Measurements from ENCODE around the gene FAM107B.

FAM107B gene

GRCh38 chr10:14519785-14520184 is 254.9 kb downstream of the FAM107B start:
- TF ChIP-seq PATZ1 (CRISPR knock-in tag; IDR thresholded peaks at IDR 0.05; ENCODE audit: borderline replicate concordance) (no peak), BACH2 (CRISPR knock-in tag; IDR thresholded peaks at IDR 0.05; ENCODE audit: borderline replicate concordance) (no peak), ESRRG (CRISPR knock-in tag; IDR thresholded peaks at IDR 0.05) (no peak), RARB (CRISPR knock-in tag; IDR thresholded peaks at IDR 0.05) (no peak), ZNF8 (CRISPR knock-in tag; IDR thresholded peaks at IDR 0.05) (no peak), TCF4 (CRISPR knock-in tag; IDR thresholded peaks at IDR 0.05; ENCODE audit: borderline replicate concordance) (no peak), ISL1 (CRISPR knock-in tag; IDR thresholded peaks at IDR 0.05) (no peak), CREB5 (CRISPR knock-in tag; IDR thresholded peaks at IDR 0.05; ENCODE audit: low read depth) (no peak), ZFP3 (CRISPR knock-in tag; IDR thresholded peaks at IDR 0.05) (no peak), TOX (CRISPR knock-in tag; IDR thresholded peaks at IDR 0.05; ENCODE audit: borderline replicate concordance) (no peak)
- no peak for ATAC-seq

- no peak for ATAC-seq
- TF ChIP-seq ZNF70 (CRISPR knock-in tag; IDR thresholded peaks at IDR 0.05) (no peak), ZFP3 (CRISPR knock-in tag; IDR thresholded peaks at IDR 0.05) (no peak), GLIS3 (CRISPR knock-in tag; IDR thresholded peaks at IDR 0.05) (no peak)
Observed at GRCh38 chr10:14518149-14518548, 256.5 kb downstream of the FAM107B start.

- no peak for ATAC-seq
- TF ChIP-seq TOX (CRISPR knock-in tag; IDR thresholded peaks at IDR 0.05; ENCODE audit: borderline replicate concordance) (no peak), BACH2 (CRISPR knock-in tag; IDR thresholded peaks at IDR 0.05; ENCODE audit: borderline replicate concordance) (no peak), CREB5 (CRISPR knock-in tag; IDR thresholded peaks at IDR 0.05; ENCODE audit: low read depth) (no peak), ZC3H10 (CRISPR knock-in tag; IDR thresholded peaks at IDR 0.05) (no peak), GLIS3 (CRISPR knock-in tag; IDR thresholded peaks at IDR 0.05) (no peak), CSDC2 (CRISPR knock-in tag; IDR thresholded peaks at IDR 0.05) (no peak), TCF4 (CRISPR knock-in tag; IDR thresholded peaks at IDR 0.05; ENCODE audit: borderline replicate concordance) (no peak), ZNF565 (CRISPR knock-in tag; conservative IDR thresholded peaks at IDR 0.05; ENCODE audit: low read depth) (no peak), POU6F1 (CRISPR knock-in tag; IDR thresholded peaks at IDR 0.05; ENCODE audit: borderline replicate concordance, low read depth) (no peak), ZNF70 (CRISPR knock-in tag; IDR thresholded peaks at IDR 0.05) (no peak), PPARA (CRISPR knock-in tag; IDR thresholded peaks at IDR 0.05; ENCODE audit: borderline replicate concordance) (no peak), ZFP3 (CRISPR knock-in tag; IDR thresholded peaks at IDR 0.05) (no peak), ARNTL (CRISPR knock-in tag; IDR thresholded peaks at IDR 0.05; ENCODE audit: borderline replicate concordance, low read depth) (no peak)
Observed at GRCh38 chr10:14513123-14513522, 261.6 kb downstream of the FAM107B start.

- no peak for ATAC-seq
- no peak for TF ChIP-seq ZNF565 (CRISPR knock-in tag; conservative IDR thresholded peaks at IDR 0.05; ENCODE audit: low read depth)
- TF ChIP-seq ZNF70 (CRISPR knock-in tag; IDR thresholded peaks at IDR 0.05), result no peak
- TF ChIP-seq SNAI2 (CRISPR knock-in tag; IDR thresholded peaks at IDR 0.05), result no peak
- TF ChIP-seq CSDC2 (CRISPR knock-in tag; IDR thresholded peaks at IDR 0.05), result no peak
- no peak for TF ChIP-seq ZFP3 (CRISPR knock-in tag; IDR thresholded peaks at IDR 0.05)
- TF ChIP-seq ISL1 (CRISPR knock-in tag; IDR thresholded peaks at IDR 0.05), result no peak
- no peak for TF ChIP-seq ZNF8 (CRISPR knock-in tag; IDR thresholded peaks at IDR 0.05)
- no peak for TF ChIP-seq PPARA (CRISPR knock-in tag; IDR thresholded peaks at IDR 0.05; ENCODE audit: borderline replicate concordance)
- TF ChIP-seq TCF4 (CRISPR knock-in tag; IDR thresholded peaks at IDR 0.05; ENCODE audit: borderline replicate concordance), result no peak
- TF ChIP-seq PATZ1 (CRISPR knock-in tag; IDR thresholded peaks at IDR 0.05; ENCODE audit: borderline replicate concordance), result no peak
- TF ChIP-seq OSR1 (CRISPR knock-in tag; IDR thresholded peaks at IDR 0.05), result no peak
- no peak for TF ChIP-seq POU6F1 (CRISPR knock-in tag; IDR thresholded peaks at IDR 0.05; ENCODE audit: borderline replicate concordance, low read depth)
- no peak for TF ChIP-seq CSRNP3 (CRISPR knock-in tag; IDR thresholded peaks at IDR 0.05)
- no peak for TF ChIP-seq GLIS3 (CRISPR knock-in tag; IDR thresholded peaks at IDR 0.05)
- TF ChIP-seq BACH2 (CRISPR knock-in tag; IDR thresholded peaks at IDR 0.05; ENCODE audit: borderline replicate concordance), result no peak
- no peak for TF ChIP-seq ZFP30 (CRISPR knock-in tag; IDR thresholded peaks at IDR 0.05)
- TF ChIP-seq CREB5 (CRISPR knock-in tag; IDR thresholded peaks at IDR 0.05; ENCODE audit: low read depth), result no peak
Observed at GRCh38 chr10:14510346-14510745, 264.4 kb downstream of the FAM107B start.

All from SK-N-SH treated with all-trans-retinoic acid at 6 μM for 48 hours (cell line).